ENCODE measurements around the gene IGLL1. TPM values are rescaled to one million over a fixed set of nuclear protein-coding genes. Genes with fewer than 3 reads are reported as not detected.

The IGLL1 gene
- polyA plus RNA-seq, 12 donors = 0.29 to 7.2 (median 0.49) TPM; not detected in 3

GRCh38 chr22:23529166-23530103 is 50.7 kb downstream of the IGLL1 start:
- DNase-seq = no peak

- no peak for DNase-seq
Measured at GRCh38 chr22:23527971-23528740, 51.9 kb downstream of the IGLL1 start.

- DNase-seq = no peak
Measured at GRCh38 chr22:23526596-23527316, 53.3 kb downstream of the IGLL1 start.

GRCh38 chr22:23525510-23525909 is 54.6 kb downstream of the IGLL1 start:
- no peak for DNase-seq

- DNase-seq = no peak
Measured at GRCh38 chr22:23524226-23524625, 55.9 kb downstream of the IGLL1 start.

- DNase-seq = no peak
Measured at GRCh38 chr22:23523713-23524112, 56.4 kb downstream of the IGLL1 start.

Other genes starting within 250 kb of the IGLL1 start
- 1 to 10 TPM in 3 of 12 donors, under 1 TPM in 7, not detected in 2; 0.26 to 1.7 (median 0.54) TPM for gene DRICH1, start 52.0 kb upstream of the IGLL1 start, polyA plus RNA-seq (ENCODE audit: insufficient read length in 12 of 12)
- gene RGL4, start 110.7 kb upstream of the IGLL1 start, polyA plus RNA-seq (ENCODE audit: insufficient read length in 12 of 12) = 1 to 10 TPM in 8 of 12 donors, under 1 TPM in 2, not detected in 2; 0.84 to 3.0 (median 1.2) TPM
- gene ZNF70, start 170.8 kb upstream of the IGLL1 start, polyA plus RNA-seq (ENCODE audit: insufficient read length in 12 of 12) = 1 to 10 TPM in 11 of 12 donors, not detected in 1; 4.1 to 7.4 (median 5.1) TPM
- 1 to 10 TPM in 4 of 12 donors, under 1 TPM in 3, not detected in 5; 0.34 to 3.9 (median 1.1) TPM for gene VPREB3, start 174.1 kb upstream of the IGLL1 start, polyA plus RNA-seq (ENCODE audit: insufficient read length in 12 of 12)
- gene C22orf15, start 182.7 kb upstream of the IGLL1 start, polyA plus RNA-seq (ENCODE audit: insufficient read length in 12 of 12) = 1 to 10 TPM in 1 of 12 donors, under 1 TPM in 9, not detected in 2; 0.08 to 1.0 (median 0.23) TPM
- gene CHCHD10, start 187.7 kb upstream of the IGLL1 start, polyA plus RNA-seq (ENCODE audit: insufficient read length in 12 of 12) = 1,000 to 10,000 TPM in 1 of 12 donors, 100 to 1,000 TPM in 1, 10 to 100 TPM in 10; 33.8 to 1,945 (median 51.8) TPM
- 10 to 100 TPM in 3 of 12 donors, 1 to 10 TPM in 8, not detected in 1; 5.7 to 17.2 (median 8.3) TPM for gene MMP11, start 192.6 kb upstream of the IGLL1 start, polyA plus RNA-seq (ENCODE audit: insufficient read length in 12 of 12)
- gene SMARCB1, start 206.7 kb upstream of the IGLL1 start, polyA plus RNA-seq (ENCODE audit: insufficient read length in 12 of 12) = 100 to 1,000 TPM in 1 of 12 donors, 10 to 100 TPM in 10, not detected in 1; 54.2 to 121 (median 78.8) TPM

All from muscle of arm (tissue), 12 donors.